Measurements from ENCODE around the gene MTMR3.

MTMR3 gene

DNA sequence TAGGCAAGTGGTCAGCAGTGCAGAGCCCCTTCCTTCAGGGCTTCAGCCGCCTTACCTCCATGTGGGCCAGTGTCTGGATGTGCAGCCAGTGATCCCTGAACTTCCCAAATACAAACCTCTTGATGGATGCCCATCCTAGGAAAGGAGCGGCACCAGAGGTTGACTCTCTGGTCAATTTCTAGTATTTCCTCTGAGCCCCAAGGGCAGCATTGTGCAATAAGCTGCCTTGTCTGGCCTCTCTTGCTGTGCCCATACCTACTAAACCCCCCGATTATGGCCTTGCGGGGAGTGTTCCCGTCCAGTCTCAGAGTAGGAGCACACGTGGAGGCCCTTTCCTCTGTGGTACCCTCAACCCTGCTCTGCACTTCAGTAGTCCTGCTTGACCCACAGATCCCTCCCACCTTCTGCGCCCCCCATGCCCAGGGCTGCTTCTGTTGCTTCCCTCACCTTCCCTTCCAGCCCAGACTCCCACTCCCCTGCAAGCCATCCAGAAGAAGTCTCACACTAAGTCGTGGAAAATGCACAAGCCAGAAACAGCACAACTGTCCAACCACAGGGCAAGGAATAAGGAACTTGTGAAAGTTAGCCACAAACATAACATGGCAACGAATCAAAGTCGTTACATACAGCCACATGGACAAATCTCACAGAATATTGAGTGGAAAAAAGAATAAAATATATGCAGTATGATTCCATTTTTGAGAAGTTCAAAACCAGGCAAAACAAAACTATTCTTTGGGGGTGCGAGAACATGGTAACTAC is 157.7 kb downstream of the MTMR3 start:
- no peak overlapping the region for H3K27ac ChIP-seq
- TF ChIP-seq, protein P1, sequence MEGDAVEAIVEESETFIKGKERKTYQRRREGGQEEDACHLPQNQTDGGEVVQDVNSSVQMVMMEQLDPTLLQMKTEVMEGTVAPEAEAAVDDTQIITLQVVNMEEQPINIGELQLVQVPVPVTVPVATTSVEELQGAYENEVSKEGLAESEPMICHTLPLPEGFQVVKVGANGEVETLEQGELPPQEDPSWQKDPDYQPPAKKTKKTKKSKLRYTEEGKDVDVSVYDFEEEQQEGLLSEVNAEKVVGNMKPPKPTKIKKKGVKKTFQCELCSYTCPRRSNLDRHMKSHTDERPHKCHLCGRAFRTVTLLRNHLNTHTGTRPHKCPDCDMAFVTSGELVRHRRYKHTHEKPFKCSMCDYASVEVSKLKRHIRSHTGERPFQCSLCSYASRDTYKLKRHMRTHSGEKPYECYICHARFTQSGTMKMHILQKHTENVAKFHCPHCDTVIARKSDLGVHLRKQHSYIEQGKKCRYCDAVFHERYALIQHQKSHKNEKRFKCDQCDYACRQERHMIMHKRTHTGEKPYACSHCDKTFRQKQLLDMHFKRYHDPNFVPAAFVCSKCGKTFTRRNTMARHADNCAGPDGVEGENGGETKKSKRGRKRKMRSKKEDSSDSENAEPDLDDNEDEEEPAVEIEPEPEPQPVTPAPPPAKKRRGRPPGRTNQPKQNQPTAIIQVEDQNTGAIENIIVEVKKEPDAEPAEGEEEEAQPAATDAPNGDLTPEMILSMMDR (IDR thresholded peaks at IDR 0.05): no peak

DNA sequence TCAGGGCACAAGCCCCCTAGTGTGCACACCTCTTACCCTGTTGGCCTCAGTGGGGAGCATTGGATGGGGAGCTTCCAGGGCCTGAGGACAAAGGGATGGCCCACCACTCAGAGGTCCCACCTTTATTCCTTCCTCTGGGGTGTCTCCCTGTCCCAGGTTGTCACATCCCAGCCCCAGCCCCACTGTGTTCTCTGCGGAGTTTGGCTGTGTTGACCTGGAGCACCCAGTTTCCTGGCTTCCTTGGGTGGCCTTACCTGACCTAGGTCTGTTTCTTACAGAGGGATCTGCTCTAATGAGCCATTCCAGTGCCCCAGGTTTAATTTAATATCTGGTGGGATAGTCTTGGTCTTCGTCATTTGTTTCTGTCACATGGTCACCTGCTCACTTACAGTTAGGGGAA is 158.5 kb downstream of the MTMR3 start:
- TF ChIP-seq, protein P1 (IDR thresholded peaks at IDR 0.05): no peak
- TF ChIP-seq ZFX (IDR thresholded peaks at IDR 0.05; ENCODE audit: borderline replicate concordance): no peak

DNA sequence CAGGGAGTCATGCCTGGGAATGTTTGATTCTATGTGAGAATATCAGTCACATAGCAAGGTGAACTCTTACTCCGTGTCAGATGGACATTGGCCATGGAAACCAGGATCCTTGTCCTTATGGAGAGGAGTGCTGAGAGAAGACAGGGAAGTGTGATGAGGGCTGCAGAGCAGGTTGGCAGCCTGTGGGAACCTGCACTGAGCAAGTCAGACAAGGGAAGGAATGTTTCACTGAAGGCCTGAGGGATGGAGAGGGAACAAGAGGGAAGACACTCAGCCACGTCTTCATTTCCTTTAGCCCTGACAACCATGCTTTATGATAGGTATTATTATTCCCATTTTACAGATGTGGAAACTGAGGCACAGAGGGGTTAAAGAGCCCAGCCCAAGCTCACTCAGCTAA is 158.9 kb downstream of the MTMR3 start:
- H3K27ac ChIP-seq: no peak overlapping the region
- TF ChIP-seq, protein P1 (IDR thresholded peaks at IDR 0.05): no peak
- no peak for TF ChIP-seq ZFX (IDR thresholded peaks at IDR 0.05; ENCODE audit: borderline replicate concordance)

More for the DNA sequence above, 158.5 kb downstream of the MTMR3 start:
- H3K27ac ChIP-seq: no peak overlapping the region

DNA sequence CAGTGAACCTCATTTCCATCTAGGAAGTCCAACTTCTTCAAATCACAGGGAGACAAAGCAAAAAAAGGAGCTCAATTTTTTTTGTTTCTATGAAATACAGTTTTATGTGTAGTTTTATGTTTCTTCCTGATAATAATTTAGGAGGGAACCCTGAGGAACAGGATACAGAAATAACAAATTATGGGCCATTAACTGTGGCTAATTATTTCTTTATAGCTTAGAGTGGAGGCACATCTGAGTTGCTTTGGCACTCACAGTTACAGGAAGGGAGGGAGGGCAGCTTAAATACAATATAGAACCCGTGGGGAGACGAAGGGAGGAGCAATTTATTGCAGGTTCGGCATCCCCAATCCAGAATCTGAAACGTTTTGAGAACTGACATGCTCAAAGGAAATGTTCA is 160.2 kb downstream of the MTMR3 start:
- no peak overlapping the region for H3K27ac ChIP-seq
- TF ChIP-seq ZFX (IDR thresholded peaks at IDR 0.05; ENCODE audit: borderline replicate concordance): no peak
- TF ChIP-seq, protein P1 (IDR thresholded peaks at IDR 0.05): no peak

DNA sequence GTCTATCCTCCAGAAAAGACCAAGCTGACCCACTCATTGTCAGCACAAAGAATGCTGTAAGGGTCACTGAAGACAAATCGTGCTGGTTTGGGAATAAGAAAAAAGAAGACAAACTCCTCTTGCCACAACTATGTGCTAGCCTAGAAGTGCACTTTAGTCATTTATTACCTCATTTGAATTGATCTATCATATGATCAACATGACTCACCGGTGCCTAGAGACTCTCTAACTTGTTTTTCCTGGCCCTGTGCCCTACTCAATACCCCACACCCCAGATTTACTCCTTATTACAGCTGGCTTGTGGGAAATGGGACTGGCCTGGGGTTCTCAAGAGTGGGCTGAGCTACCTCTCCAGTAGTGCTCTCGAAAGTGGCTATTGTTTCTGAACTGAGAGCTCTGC is 161.4 kb downstream of the MTMR3 start:
- H3K27ac ChIP-seq: no peak overlapping the region
- TF ChIP-seq ZFX (IDR thresholded peaks at IDR 0.05; ENCODE audit: borderline replicate concordance): no peak
- TF ChIP-seq, protein P1 (IDR thresholded peaks at IDR 0.05): no peak

DNA sequence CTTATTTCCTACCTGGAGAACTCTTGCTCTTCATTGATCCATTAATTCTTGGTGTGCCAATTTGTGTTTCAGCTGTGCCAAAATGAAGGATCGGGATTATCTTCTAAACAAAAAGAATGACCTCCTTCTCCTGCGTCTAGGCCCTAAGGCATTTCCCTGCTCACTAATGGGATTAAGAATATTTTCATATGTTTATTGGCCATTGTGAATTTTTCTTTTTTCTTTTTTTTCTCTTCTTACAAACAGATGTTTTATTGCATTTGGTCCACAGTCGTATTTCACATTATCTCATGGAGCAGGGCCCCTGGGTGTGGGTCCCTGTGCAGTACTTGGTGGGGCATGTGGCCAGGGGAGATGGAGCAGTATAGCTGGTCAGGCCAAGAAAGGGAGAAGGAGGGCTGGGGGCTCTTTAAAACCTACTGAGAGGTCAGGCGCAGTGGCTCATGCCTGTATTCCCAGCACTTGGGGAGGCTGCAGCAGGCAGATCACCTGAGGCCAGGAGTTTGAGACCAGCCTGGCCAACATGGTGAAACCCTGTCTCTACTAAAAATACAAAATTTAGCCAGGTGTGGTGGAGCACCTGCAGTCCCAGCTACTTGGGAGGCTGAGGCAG is 162.0 kb downstream of the MTMR3 start:
- H3K27ac ChIP-seq: no peak overlapping the region

DNA sequence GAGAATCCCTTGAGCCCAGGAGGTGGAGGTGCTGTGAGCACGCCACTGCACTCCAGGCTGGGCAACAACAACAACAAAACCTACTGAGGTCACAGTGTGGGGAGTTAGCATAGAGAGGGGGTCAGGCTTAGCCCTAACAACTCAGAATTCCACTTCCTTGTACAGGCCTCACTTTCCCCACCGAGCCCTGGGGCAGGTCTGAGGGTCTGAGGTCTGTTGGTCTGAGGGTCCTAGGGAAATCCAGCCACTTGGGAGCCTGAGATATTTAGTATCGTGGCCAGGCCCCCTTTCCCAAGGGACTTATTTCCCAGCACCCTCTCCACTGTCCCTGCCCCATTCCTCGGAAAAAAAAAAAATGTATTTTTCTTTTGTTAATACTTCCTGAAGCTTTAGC is 162.5 kb downstream of the MTMR3 start:
- H3K27ac ChIP-seq: no peak overlapping the region
- TF ChIP-seq ZFX (IDR thresholded peaks at IDR 0.05; ENCODE audit: borderline replicate concordance): no peak
- TF ChIP-seq, protein P1 (IDR thresholded peaks at IDR 0.05): no peak

More for the DNA sequence above, 162.0 kb downstream of the MTMR3 start:
- TF ChIP-seq ZFX (IDR thresholded peaks at IDR 0.05; ENCODE audit: borderline replicate concordance): no peak
- TF ChIP-seq, protein P1 (IDR thresholded peaks at IDR 0.05): no peak

Data from 22Rv1 (cell line).